Right lobe of liver (tissue), 6 donors: ENCODE results near the gene DDX47. TPM values are rescaled to one million over a fixed set of nuclear protein-coding genes. Genes with fewer than 3 reads are reported as not detected.
"Not testable (repeated sequence)": the region's sequence is repeated elsewhere in the genome, so short reads cannot be mapped to it uniquely, and the experiment has no call there.

Source experiments
- ATAC-seq, 4 donors: fragments of 200-7000 bp; cut with Tn5 transposase; one replicate each; pipeline ENCODE4 v1.9.1; 2020; ENCODE audit warnings: mild to moderate bottlenecking in 4 of 4, moderate library complexity in 4 of 4
- DNase-seq, 3 donors: peaks; one replicate each; pipeline ENCODE4 v3.0.0-alpha.2; 2020
- H3K27ac ChIP-seq, 3 donors: fragments of 200-600 bp; one replicate each; pipeline ENCODE4 v1.8.0; 2022
- H3K27me3 ChIP-seq, 2 donors: fragments of 200-600 bp; one replicate each; pipeline ENCODE4 v1.8.0; 2022
- H3K36me3 ChIP-seq, 4 donors: fragments of 200-600 bp; sonication (generic) in 1 of 4; one replicate each; pipeline versions ENCODE4 v1.5.1 to v1.8.0; 2017 to 2022; ENCODE audit warnings: control low read depth in 1 of 4
- H3K4me1 ChIP-seq, 4 donors: fragments of 200-600 bp; sonication (generic) in 1 of 4; one replicate each; pipeline versions ENCODE4 v1.5.1 to v1.8.0; 2017 to 2022; ENCODE audit warnings: control low read depth in 1 of 4
- H3K4me3 ChIP-seq, 3 donors: fragments of 200-600 bp; one replicate each; pipeline ENCODE4 v1.8.0; 2022
- H3K9me3 ChIP-seq, 4 donors: fragments of 200-600 bp; sonication (generic) in 1 of 4; one replicate each; pipeline versions ENCODE4 v1.5.1 to v1.8.0; 2017 to 2022; ENCODE audit warnings: control low read depth in 1 of 4
- CTCF ChIP-seq, 4 donors: fragments of 200-600 bp in 3 of 4; fragments of 450-650 bp in 1 of 4; IDR thresholded peaks; one replicate each; pipeline versions ENCODE4 v1.5.1 to v1.8.0; 2016 to 2022; ENCODE audit warnings: antibody characterized with exemption in 4 of 4, mild to moderate bottlenecking in 2 of 4
- POLR2A ChIP-seq: fragments of 450-650 bp; IDR thresholded peaks from one replicate; pipeline ENCODE4 v1.6.1; 2017; ENCODE audit warnings: antibody characterized with exemption, mild to moderate bottlenecking
- WGBS: methylation state at CpG from one replicate; pipeline ENCODE4 v1.1.6; 2018; ENCODE audit warnings: low coverage, low lambda C conversion rate; ENCODE audit not compliant: insufficient coverage; ENCODE audit errors: missing lambda C conversion rate; 5-methylcytosine and 5-hydroxymethylcytosine counted together
- intact Hi-C, 2 donors: fragments of 100-400 bp; cut with DNase I; formaldehyde crosslinking; loops; one replicate each; pipeline versions ENCODE4 v1.11.2 to v1.14.1; 2022
- total RNA-seq, 6 experiments: library from RNA; depleted of rRNA in 2 of 6; stranded (reverse); fragments of >200 nt in 2 of 6; fragmentation: NEBNext Ultra II Directional in 3 of 6; extraction: Animal tissue kit (Norgen Biotek cat#: 25700) in 3 of 6; gene quantifications; one replicate each; pipeline versions ENCODE4 v1.1.0 to v1.2.4, GENCODE V29; 2016 to 2023
- donor health status: DM: no; HTN: yes; CAD: no.
- donor health status: DM: no; HTN: no; CAD: no.
- donor health status: DM: no; HTN: no; CAD: no.
- donor health status: DM: no; HTN: yes; CAD: no.
- donor health status: DM: no; HTN: yes; CAD: no.

The DDX47 gene
- total RNA-seq, 6 experiments from 2014 or later = 23.8 to 30.2 (median 25.3) TPM

- no peaks in the 10 kb centered on the region for H3K27me3 ChIP-seq
- H3K36me3 ChIP-seq = peaks cover 0 to 53% (median 25%) of the 10 kb centered on the region in 4 donors
- no peaks in the 10 kb centered on the region for H3K9me3 ChIP-seq
- TF ChIP-seq CTCF (IDR thresholded peaks at IDR 0.05) = no peak
- TF ChIP-seq POLR2A = no peak
- WGBS = 44% methylated on average over 1 of the region's 2 CpGs
- H3K4me1 ChIP-seq = peaks cover 0 to 1% (median 0%) of the 10 kb centered on the region in 4 donors
- no peak overlapping the region for H3K4me3 ChIP-seq
- peak in 2 of 4 donors; percentile 55 to 58 for ATAC-seq
- H3K27ac ChIP-seq = no peak overlapping the region
- intact Hi-C loops = no loop called here
- no peak for DNase-seq
Measured at GRCh38 chr12:12819752-12820311, 6.7 kb downstream of the DDX47 start.

- H3K9me3 ChIP-seq, DNase-seq, H3K4me1 ChIP-seq, H3K27ac ChIP-seq, ATAC-seq, H3K27me3 ChIP-seq, H3K4me3 ChIP-seq, intact Hi-C loops: not testable (repeated sequence)
- peaks cover 0 to 55% (median 29%) of the 10 kb centered on the region in 4 donors for H3K36me3 ChIP-seq
- WGBS = 96% methylated on average over 11 of the region's 11 CpGs
Measured at GRCh38 chr12:12820376-12820775, 7.2 kb downstream of the DDX47 start.

- Histone ChIP-seq H3K9me3 (no peaks in the 10 kb centered on the region), H3K4me1 (no peaks in the 10 kb centered on the region), H3K27ac (no peak overlapping the region), H3K36me3 (peaks cover 0 to 64% (median 41%) of the 10 kb centered on the region in 4 donors), H3K4me3 (no peak overlapping the region), H3K27me3 (no peaks in the 10 kb centered on the region)
- intact Hi-C loops = no loop called here
- DNase-seq (no peak), ATAC-seq (no peak)
- TF ChIP-seq CTCF (IDR thresholded peaks at IDR 0.05) (no peak), POLR2A (no peak)
- WGBS = 88% methylated on average over 6 of the region's 6 CpGs
Measured at GRCh38 chr12:12821975-12822374, 8.8 kb downstream of the DDX47 start.

- H3K9me3 ChIP-seq = no peaks in the 10 kb centered on the region
- H3K36me3 ChIP-seq = peaks cover 0 to 73% (median 47%) of the 10 kb centered on the region in 4 donors
- no peaks in the 10 kb centered on the region for H3K4me1 ChIP-seq
- no peak overlapping the region for H3K4me3 ChIP-seq
- no peaks in the 10 kb centered on the region for H3K27me3 ChIP-seq
- TF ChIP-seq CTCF (IDR thresholded peaks at IDR 0.05) = no peak
- TF ChIP-seq POLR2A = no peak
- no peak for DNase-seq
- ATAC-seq = no peak
- WGBS = 94% methylated on average over 3 of the region's 4 CpGs
- no peak overlapping the region for H3K27ac ChIP-seq
- intact Hi-C loops = no loop called here
Measured at GRCh38 chr12:12822886-12823285, 9.7 kb downstream of the DDX47 start.

GRCh38 chr12:12823300-12823699 is 10.2 kb downstream of the DDX47 start:
- no peak for ATAC-seq
- H3K36me3 ChIP-seq = peaks cover 0 to 77% (median 49%) of the 10 kb centered on the region in 4 donors

More at GRCh38 chr12:12823300-12823699, 10.2 kb downstream of the DDX47 start:
- DNase-seq = no peak
- H3K27me3 ChIP-seq = no peaks in the 10 kb centered on the region
- H3K27ac ChIP-seq = no peak overlapping the region
- TF ChIP-seq CTCF (IDR thresholded peaks at IDR 0.05) (no peak), POLR2A (no peak)
- no peaks in the 10 kb centered on the region for H3K4me1 ChIP-seq
- WGBS = 45% methylated on average over 2 of the region's 2 CpGs
- no peak overlapping the region for H3K4me3 ChIP-seq
- intact Hi-C loops = no loop called here
- H3K9me3 ChIP-seq = no peaks in the 10 kb centered on the region
